ENCODE measurements around the gene MAPK6. TPM values are rescaled to one million over a fixed set of nuclear protein-coding genes. Genes with fewer than 3 reads are reported as not detected.
A peak's percentile ranks its signal among the peaks of the same experiment; 100 is the strongest.

Gene MAPK6
- total and polyA plus RNA-seq, 12 donors: 2.9 to 48.0 (median 17.1) TPM

DNA sequence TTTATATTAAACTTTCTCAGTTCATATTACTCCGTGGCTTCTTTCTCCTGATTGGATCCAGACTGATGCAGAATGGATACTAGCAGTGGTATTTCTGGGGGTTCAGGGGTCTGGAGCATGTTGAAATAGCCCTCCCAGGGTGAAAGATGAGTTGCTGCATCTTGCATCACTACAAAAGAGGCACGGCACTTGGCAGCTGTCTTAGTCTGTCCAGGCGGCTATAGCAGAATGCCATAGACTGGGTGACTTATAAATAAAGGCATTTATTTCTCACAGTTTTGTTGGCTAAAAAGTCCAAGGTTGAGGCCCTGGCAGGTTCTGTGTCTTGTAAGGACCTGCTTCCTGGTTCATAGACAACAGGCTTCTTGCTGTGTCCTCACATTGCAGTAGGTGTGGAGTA lies 94.2 kb downstream of the MAPK6 start:
- DNase-seq: no peak
- WGBS, 4 donors: 70 to 92% (median 89%) methylated on average over 3 of the region's 3 CpGs
- H3K27me3 ChIP-seq: no peaks in the 10 kb centered on the region
- H3K27ac ChIP-seq: no peak overlapping the region
- H3K9me3 ChIP-seq (replicated peaks in 1 of 3): no peaks in the 10 kb centered on the region
- intact Hi-C loops (cut with DNase I): no loop called here
- H3K36me3 ChIP-seq (replicated peaks in 1 of 2): no peaks in the 10 kb centered on the region
- TF ChIP-seq CTCF (IDR thresholded peaks at IDR 0.05): no peak
- no peak for TF ChIP-seq POLR2A (IDR thresholded peaks at IDR 0.05)
- peaks cover 13% of the 10 kb centered on the region in 2 donors for H3K4me1 ChIP-seq (replicated peaks in 1 of 2)
- no peak overlapping the region for H3K4me3 ChIP-seq

DNA sequence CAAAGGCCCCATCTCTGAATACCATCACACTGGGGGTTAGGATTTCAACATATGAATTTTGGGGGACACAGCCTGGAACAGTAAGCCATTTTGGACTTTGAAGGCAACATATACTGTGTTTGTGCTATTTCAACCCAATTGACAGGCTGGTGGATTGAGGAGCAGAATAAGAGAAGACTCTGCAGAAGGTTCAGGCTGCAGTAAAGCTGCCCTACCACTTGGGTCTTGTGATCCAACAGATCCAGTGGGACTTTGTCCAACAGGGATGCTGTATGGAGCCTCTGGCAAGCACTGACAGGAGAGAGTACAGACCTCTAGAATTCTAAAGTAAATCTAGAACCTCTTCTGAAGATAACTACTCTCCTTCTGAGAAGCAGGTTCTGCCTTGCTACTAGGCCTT lies 94.7 kb downstream of the MAPK6 start:
- Histone ChIP-seq H3K27me3 (no peaks in the 10 kb centered on the region), H3K9me3 (replicated peaks in 1 of 3) (no peaks in the 10 kb centered on the region), H3K36me3 (replicated peaks in 1 of 2) (no peaks in the 10 kb centered on the region), H3K4me3 (no peak overlapping the region), H3K27ac (no peak overlapping the region), H3K4me1 (replicated peaks in 1 of 2) (peaks cover 13% of the 10 kb centered on the region in 2 donors)
- TF ChIP-seq POLR2A (IDR thresholded peaks at IDR 0.05): no peak
- intact Hi-C loops (cut with DNase I): no loop called here
- no peak for DNase-seq

DNA sequence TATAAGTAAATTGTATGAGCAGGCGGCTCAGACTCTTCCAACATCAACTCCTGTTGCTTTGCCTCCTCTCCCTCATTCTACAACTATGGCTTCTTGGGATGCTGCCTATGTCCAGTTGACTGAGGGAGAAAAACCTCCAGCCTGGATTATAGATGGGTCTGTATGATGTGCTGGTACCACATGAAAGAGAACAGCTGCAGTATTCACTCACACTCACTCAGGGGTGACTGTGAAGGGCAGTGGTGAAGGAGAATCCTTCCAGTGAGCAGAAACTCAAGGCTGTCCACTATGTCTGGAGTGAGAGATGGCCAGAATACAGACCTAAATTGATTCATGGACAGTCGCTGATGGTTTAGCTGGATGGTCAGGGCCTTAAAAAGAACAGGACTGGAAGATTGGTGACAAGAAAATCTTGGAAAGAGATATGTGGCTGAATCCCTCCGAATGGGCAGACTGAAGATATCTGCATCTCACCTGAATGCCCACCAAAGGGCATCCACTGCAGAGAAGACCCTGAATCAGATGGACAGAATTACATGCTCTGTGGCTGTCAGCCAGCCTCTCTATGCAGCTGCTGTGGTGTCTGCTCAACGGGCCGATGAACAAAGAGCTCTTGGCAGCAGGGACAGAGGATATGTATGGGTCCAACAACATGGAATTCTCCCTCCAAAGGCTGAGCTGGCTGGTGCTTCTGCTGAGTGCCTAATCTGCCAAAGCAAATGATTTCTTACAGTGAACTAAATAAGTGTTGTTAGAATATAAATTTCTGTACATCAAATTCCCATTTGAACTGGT lies 95.4 kb downstream of the MAPK6 start:
- Histone ChIP-seq H3K4me1 (replicated peaks in 1 of 2) (peaks cover 13% of the 10 kb centered on the region in 2 donors), H3K27me3 (no peaks in the 10 kb centered on the region), H3K27ac (no peak overlapping the region), H3K36me3 (replicated peaks in 1 of 2) (no peaks in the 10 kb centered on the region), H3K4me3 (no peak overlapping the region), H3K9me3 (replicated peaks in 1 of 3) (no peaks in the 10 kb centered on the region)
- intact Hi-C loops (cut with DNase I): no loop called here
- DNase-seq: no peak
- TF ChIP-seq CTCF (IDR thresholded peaks at IDR 0.05) (no peak), POLR2A (IDR thresholded peaks at IDR 0.05) (no peak)
- 71 to 85% (median 79%) methylated on average over 5 of the region's 5 CpGs for WGBS, 4 donors

GRCh38 chr15:52115598-52116427 lies 96.8 kb downstream of the MAPK6 start:
- no peaks in the 10 kb centered on the region for H3K9me3 ChIP-seq (replicated peaks in 1 of 3)
- WGBS, 4 donors: 61 to 64% (median 61%) methylated on average over 9 of the region's 9 CpGs
- intact Hi-C loops (cut with DNase I): no loop called here

More at GRCh38 chr15:52115598-52116427, 96.8 kb downstream of the MAPK6 start:
- DNase-seq: no peak
- TF ChIP-seq CTCF (IDR thresholded peaks at IDR 0.05) (no peak), POLR2A (IDR thresholded peaks at IDR 0.05) (no peak)
- H3K27me3 ChIP-seq: no peaks in the 10 kb centered on the region
- peak overlapping the region in 1 of 5 donors; percentile 7 for H3K27ac ChIP-seq
- no peaks in the 10 kb centered on the region for H3K36me3 ChIP-seq (replicated peaks in 1 of 2)
- H3K4me3 ChIP-seq: no peak overlapping the region
- H3K4me1 ChIP-seq (replicated peaks in 1 of 2): peaks cover 13% of the 10 kb centered on the region in 2 donors

Other genes with a start within 250 kb of the MAPK6 start
- 10 to 100 TPM; 17.4 to 42.5 (median 25.5) TPM for gene TMOD3, start 189.6 kb upstream of the MAPK6 start, total RNA-seq
- 10 to 100 TPM in 1 of 3 donors, 1 to 10 TPM in 2; 3.9 to 18.3 (median 5.5) TPM for gene TMOD3, start 189.6 kb upstream of the MAPK6 start, polyA plus RNA-seq
- 10 to 100 TPM; 10.6 to 23.4 (median 15.2) TPM for gene LEO1, start 47.4 kb upstream of the MAPK6 start, total RNA-seq
- gene LEO1, start 47.4 kb upstream of the MAPK6 start, polyA plus RNA-seq: 10 to 100 TPM in 1 of 3 donors, 1 to 10 TPM in 2; 6.6 to 44.6 (median 9.5) TPM
- gene BCL2L10, start 93.6 kb downstream of the MAPK6 start, total RNA-seq: 1 to 10 TPM in 7 of 9 donors, under 1 TPM in 2; 0.50 to 9.9 (median 3.2) TPM
- gene BCL2L10, start 93.6 kb downstream of the MAPK6 start, polyA plus RNA-seq: 1 to 10 TPM; 2.0 to 2.5 (median 2.0) TPM
- 10 to 100 TPM in 8 of 9 donors, 1 to 10 TPM in 1; 2.8 to 60.7 (median 20.3) TPM for gene GNB5, start 172.2 kb downstream of the MAPK6 start, total RNA-seq
- 10 to 100 TPM; 10.1 to 19.5 (median 11.2) TPM for gene GNB5, start 172.2 kb downstream of the MAPK6 start, polyA plus RNA-seq

Data from adrenal gland (tissue), 12 donors.